ENCODE results near the gene TMC5.
A peak's percentile ranks its signal among the peaks of the same experiment; 100 is the strongest.
"Not testable (repeated sequence)": the region's sequence is repeated elsewhere in the genome, so short reads cannot be mapped to it uniquely, and the experiment has no call there.

Gene TMC5

DNA sequence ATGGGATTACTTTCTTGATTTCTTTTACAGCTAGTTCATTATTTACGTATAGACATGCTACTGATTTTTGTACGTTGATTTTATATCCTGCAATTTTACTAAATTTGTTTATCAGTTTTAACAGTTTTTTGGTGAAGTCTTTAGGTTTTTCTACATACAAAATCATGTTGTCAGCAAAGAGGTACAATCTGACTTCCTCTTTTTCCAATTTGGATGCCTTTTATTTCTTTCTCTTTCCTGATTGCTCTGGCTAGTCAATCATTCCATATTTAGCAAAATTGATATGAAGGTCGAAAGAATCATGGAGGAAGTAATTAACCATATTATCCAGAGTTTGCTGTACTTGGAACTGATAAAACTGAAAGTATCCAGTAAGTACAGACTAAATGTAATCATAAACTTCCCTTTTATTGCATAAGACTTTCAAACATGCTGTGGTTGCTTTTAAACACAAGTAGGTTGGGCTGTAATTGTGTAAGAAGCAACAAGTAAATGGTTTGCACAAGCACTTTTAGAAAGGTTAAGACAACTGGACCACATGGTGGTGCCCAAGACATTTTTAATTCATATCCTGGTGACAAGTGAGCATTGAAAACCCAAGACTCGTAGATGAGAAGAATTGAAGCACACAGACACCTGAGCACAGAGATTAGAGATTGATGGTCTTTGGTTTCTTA, 95.8 kb downstream of the TMC5 start:
- DNase-seq: no peak

DNA sequence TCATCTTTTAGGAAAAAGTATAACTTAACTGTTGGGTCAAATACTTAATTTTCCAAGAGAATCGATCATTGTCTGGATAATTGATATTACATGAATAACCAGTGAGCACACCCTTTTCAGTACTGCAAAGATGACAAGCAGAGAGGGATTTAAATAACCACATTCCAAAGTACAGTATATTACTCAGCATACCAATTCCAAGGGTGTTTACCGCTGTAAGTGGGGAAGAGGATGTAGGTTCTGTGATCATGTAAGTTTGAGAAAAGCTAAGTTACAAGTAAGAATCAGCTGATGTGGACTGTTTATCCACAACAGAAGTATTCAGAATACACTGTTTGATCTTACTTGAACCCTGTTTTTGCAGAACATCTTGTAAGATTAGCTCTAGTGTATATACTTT, 98.1 kb downstream of the TMC5 start:
- DNase-seq: no peak

DNA sequence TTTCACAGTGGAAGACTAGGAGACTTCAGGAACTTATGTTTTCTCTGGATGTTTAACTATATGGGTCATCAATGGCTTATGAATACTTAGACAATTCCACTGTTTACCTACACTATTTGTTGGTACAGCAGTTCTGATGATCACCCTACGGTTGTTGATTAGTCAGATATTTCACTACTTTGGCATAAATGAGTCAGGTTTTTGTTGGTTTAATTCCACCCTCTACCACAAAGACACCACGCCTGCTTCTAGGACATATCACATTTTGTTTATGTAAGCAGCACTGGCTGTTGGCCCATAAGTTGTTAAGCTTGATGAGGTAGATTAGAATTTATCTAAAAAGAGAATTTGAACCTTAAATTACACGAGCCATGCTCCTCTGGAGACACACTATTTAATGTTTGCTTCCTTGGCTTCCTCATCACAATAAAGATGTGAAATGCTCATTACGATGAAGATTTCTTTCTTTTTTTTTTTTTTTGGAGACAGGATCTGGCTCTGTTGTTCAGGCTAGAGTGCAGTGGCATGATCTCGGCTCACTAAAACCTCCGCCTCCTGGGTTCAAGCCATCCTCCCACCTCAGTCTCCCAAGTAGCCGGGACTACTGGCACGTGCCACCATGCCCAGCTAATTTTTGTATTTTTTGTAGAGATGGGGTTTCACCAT, 99.9 kb downstream of the TMC5 start:
- DNase-seq: no peak

DNA sequence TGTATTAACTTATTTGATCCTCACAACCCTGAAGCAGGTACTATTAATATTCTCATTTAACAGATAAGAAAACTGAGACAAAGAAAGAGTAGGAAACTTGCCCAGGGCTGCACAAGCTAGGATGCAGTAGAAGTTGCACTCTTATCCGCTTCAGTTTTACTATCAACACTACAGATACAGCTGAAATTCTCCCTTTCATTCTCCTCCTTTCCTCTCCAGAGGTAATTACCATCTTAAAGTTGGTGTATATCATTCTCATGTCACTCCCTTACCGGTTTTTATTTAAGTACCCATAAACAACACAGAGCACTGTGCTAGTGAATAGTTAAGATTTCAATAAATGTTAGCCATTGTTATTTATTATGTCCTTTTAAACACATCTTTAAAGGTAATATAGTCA, 100.7 kb downstream of the TMC5 start:
- no peak for DNase-seq

DNA sequence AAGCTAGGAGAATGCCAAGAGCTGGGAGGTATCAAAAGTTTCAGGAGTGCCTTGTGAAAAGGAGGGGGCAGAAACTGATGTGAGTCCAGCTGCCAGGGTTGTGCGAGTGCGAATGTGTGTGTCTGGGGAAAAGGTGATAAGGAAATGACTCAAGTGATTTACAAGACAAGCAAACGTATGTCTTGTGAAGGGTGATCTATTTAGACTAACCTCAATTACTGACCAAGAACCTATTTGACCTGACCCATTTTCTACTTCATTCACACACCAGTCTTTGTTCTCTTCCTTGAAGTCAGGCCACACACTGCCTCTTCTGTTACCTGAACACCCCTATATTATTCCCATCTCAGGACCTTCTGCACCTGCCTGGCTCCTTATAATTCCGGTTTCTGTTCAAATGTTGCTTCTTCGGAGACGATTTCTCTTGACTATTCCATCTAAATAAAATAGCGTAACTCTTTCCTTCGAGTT, 103.2 kb downstream of the TMC5 start:
- no peak for DNase-seq

DNA sequence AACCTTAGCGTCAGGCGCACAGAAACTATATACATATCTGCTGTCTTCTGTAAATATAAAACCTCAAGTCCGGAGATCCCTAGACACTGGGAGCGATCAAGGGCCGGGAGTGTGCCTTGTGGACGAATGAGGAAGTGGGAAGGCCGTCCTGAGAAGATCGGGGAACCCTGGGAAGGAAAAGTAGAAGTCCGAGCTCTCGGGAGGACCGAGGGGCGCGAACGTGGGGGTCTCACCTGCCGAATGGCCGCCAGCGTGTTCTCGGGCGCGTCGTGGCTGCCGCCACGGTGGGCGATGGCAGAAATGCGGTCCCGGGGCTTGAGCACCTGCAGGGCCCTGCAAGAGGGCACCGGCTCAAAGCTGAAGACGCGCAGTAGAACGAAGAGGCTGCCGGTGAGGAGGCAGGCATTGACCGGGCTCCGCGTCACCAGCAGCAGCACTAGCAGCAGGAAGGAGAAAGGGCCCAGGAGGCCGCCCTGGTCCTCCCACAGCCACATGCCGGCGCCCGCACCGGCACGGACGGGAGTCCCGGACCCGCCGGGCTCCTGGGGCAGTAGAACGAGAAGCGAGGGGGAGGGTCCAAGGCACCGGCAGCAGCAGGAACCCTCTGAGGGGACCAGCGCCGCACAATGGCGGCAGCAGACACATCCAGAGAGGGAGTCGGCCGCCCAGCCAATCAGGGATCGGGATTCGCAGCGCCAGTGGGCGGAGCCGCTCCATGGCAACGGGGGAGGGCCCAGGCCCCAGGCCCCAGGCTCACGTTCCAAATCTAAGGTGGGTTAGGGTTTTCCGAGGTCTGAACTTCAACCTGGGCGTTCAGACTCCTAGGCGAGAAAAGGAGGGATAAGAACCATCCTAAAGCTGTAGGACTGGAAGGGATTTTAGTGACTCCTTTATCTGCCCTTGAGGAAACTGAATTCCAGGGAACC, 104.1 kb downstream of the TMC5 start, which contains the start of gene GDE1:
TSS of gene GDE1 (minus strand) at position 628 of the 926 bp plus-strand sequence. CDS start at position 494, 134 bp downstream.
- DNase-seq: peak; percentile 78

DNA sequence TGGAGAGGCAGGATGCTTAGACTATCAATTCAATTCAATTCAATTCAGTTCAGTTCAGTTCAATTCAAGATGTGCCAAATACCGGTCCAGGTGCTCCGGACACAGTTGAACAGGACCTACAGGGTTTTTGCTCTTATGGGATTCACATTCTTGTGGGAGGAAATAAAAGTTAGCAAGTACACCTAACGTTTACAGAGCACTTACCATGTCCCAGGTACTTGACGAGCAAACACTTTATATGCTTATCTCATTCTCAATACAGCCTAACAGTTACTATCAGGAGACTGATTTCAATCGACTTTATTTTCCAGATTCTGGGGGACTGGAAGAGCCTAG, 104.7 kb downstream of the TMC5 start:
- no peak for DNase-seq

DNA sequence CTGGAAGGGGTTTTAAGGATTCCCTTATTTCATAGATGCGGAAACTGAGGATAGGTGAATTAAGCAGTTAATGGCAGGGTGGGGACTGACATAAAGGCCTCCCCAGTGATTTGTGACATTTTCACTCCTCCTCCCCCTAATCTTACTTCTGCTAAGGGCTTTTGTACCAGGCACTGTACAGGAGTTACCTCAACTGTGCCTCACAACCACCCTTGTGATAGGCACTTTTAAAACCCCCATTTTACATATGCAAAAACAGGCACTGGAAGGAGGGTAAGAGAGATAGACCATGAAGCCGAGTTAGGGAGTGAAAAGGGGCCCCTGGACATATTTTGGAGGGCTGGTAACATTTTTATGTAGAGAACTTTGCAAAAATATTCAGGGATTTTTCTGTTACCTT, 105.1 kb downstream of the TMC5 start:
- DNase-seq: no peak

DNA sequence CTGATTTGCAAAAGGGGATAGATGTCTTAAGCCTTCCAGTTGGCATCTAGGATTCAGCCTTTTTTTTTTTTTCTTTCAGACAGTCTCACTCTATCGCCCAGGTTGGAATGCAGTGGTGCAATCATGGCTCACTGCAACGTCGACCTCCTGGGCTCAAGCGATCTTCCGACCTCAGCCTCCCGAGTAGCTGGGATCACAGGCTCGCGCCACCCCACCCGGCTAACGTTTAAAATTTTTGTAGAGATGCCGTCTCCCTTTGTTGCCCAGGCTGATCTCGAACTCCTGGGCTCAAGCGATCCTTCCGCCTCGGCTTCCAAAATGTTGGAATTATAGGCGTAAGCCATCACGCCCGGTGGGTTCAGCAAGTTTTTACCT, 105.5 kb downstream of the TMC5 start:
- DNase-seq: no peak

DNA sequence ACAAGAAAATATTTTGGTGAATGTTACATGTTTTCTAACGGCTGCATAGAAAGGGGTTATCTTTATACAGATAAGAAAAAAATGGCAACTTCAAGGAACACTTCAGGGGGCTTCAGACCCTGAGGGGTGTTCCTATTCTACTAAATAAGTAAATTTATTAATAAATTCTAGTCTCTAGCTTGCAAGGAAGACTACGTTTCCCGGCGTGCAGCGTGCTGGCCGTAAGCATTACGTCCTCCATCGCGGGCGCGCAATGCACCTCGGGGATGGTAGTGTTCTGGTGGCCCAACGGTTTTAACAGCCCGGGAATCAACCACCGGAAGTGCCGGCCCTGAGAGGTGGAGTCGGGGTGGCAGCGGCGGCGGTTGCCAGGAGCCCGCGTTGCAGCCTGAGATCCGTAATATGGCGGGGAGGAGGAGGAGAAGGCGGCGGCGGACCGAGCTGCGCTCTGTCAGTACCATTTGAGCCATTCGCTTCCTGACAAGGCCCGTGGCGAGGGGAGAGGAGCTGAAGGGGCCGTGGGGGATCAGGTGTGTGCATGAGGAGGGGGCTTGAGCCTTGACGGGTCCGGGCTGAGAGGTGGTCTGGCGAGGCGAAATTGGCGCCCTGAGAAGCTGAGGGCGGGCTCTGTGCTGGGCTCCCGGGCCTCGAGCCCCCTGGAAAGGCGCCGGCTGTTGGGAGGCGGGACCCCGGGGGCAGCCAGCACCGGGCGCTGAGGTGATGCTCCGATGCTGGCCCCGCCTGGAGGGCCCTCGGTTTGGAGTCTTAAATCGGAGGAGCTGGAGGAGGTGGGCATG, 106.1 kb downstream of the TMC5 start, which contains the start of gene CCP110:
TSS of gene CCP110 (plus strand) at position 384 of the 797 bp plus-strand sequence. CDS start 3,940 bp downstream, outside the sequence.
- DNase-seq: peak; percentile 82

DNA sequence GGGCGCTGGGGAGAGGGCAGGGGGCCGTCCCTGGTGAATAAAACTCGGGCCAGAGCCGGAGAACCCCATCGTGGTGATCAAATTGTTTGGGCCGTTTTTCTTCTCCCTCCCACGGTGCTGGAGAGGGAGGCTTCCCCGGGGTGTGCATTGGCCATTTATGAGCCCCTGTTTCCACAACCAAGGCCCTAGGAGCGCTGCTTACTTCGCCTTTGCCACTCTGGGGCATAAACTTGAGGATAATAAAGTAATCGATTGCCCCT, 106.6 kb downstream of the TMC5 start:
- no peak for DNase-seq

DNA sequence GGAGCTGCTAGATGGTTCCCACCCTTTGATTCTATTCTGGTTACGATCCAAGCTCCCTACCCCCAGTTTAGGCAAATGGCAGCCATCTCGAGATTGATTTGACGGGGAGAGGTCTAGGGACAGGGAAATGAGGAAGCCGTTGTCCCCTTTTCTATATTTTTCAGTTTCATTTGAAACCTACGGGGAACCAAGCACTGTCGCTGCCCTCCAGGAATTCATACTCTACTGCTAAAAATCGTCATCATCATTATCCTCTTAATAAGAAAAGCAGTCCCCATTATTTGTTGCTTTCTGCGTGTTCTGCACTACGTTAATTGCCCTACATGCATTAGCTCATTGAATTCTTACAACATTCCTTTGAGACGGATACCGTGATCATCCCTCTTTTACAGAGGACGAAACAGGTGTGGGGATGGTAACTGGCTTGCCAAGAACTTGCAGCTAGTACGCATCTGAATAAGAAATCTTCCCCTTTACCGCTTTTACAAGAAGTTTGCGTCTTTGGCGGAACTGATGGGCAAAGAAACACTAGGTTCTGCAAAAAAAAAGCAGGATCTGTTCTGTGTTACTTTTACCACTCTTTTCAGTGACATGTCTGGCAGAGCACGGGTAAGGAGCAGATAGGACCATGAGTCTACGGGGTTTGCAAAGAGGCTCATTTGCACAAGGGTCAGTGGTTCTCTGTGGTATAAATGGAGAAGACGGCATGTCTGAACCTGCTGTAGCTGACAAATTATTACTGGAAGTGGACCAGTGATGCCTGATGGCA, 107.1 kb downstream of the TMC5 start:
- no peak for DNase-seq

DNA sequence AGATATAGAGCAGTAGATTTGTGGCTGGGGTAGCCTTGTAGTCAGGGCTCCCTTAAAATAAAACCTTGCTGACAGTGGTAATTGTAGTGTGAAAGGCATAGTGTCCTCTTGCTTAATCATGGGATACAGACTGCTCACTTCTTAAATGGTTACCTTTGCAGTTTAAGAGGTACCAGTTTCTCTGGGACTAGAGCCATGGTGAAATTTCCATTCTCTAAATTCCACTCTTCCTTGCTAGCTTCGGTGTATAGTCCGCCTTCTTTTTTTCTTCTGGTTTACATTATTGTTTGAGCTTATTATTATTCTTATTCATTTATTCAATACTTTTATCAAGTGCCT, 107.7 kb downstream of the TMC5 start:
- no peak for DNase-seq

DNA sequence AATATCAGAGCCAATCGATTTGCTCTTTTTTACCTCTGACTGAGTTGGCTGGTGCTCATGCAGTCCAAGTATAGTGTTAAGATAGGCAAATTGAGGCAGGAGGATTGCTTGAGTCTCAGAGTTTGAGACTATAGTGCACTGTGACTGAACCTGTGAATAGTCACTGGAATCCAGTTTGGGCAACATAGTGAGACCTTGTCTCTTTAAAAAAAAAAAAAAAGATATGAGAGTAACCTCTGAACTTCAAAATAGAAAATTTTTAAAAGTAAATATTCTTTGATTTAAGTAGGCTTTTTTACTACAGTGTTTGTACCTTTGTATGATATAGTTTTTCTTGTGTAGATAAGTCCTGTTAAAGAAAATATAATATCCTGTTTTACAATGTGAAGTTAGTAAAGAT, 109.5 kb downstream of the TMC5 start:
- DNase-seq: no peak

DNA sequence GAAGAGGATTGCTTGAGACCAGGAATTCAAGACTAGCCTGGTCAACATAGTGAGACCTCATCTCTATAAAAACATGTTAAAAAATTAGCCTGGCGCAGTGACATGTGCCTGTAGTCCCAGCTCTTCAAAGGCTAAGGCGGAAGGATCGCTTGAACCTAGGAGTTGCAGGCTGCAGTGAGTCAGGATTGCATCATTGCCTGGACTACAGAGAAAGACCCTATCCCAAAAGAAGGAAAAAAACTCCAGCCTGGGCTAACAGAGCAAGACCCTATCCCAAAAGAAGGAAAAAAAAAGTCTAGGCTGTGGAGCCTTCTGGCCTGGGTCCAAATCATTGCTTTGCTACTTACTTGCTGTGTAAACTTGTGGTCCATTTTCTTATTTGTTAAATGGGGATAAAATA, 111.0 kb downstream of the TMC5 start:
- no peak for DNase-seq

DNA sequence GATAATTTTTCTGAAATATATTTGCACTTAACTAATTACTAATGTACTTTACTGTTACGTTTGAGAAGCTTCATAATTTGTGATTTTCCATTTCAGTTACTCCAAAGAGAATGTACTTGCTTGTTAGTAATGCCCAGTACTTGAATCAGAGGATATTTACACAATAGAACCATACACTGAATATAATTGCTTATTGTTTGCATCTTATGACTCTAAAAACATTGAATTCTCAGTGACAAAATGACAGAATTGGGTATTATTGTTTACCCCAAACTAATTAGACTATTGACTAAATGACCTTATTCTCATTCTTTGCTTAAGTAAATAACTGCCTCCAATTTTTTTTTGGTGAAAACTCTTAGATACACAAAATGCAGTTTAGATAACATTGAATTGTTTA, 114.9 kb downstream of the TMC5 start:
- no peak for DNase-seq

DNA sequence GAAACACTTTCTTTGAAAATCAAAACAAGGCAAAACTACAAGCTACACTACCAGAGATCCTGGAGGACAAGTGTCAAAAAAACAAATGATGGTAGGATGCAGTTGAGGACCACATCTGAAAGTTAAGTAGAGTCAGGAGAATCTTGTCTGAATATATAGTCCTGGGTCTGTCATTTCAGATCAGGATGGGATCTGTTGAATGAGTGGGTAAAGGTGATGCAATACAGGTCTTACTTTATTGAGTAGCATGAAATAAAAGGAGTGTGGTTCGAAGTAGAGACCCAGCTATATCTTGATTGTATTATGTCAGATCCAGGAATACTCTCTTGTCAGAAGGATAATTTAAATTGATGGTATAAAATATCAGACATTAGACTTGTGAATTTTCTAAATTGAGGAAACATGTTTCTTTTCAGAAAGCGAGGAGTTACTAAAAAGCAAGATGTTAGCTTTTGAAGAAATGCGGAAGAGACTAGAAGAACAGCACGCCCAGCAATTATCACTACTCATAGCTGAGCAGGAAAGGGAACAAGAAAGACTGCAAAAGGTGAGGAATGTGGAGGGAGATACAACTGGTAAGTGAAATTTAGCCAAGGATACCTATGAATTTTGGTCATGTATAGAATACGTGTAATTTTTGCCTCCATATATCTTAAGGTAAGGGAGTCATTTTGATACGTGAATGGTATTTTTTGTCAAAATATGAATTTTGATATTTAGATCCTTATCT, 122.7 kb downstream of the TMC5 start:
- no peak for DNase-seq

DNA sequence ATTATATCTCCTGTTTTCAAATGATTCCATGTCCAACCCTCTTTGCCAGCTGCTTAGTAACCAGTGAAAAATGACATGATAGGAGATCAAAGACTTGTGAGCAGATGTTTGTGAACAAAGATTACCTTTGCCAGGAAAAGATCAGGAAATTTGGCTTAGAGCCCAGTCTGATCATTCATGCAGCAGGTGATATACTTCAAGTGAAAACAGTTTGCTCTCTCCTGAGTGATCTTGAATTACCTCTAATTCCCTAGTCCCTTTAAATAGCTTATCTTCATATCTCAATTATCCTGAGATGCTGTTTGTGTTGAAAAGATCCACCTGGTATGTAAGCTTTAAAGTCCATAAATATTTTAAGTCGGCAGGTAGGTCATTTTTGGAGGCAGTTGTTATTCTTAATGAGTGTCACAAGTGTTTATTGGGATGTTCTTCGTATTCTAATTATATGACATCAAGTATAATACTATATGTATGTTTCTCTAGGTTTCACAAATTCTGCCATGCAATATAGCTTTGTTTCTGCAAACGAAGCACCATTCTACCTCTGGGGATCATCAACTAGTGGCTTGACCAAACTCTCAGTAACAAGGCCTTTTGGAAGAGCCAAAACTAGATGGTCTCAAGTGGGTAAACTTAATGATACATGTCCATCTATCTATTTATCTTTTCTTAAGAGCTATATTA, 124.6 kb downstream of the TMC5 start:
- peak; percentile 74 for DNase-seq

DNA sequence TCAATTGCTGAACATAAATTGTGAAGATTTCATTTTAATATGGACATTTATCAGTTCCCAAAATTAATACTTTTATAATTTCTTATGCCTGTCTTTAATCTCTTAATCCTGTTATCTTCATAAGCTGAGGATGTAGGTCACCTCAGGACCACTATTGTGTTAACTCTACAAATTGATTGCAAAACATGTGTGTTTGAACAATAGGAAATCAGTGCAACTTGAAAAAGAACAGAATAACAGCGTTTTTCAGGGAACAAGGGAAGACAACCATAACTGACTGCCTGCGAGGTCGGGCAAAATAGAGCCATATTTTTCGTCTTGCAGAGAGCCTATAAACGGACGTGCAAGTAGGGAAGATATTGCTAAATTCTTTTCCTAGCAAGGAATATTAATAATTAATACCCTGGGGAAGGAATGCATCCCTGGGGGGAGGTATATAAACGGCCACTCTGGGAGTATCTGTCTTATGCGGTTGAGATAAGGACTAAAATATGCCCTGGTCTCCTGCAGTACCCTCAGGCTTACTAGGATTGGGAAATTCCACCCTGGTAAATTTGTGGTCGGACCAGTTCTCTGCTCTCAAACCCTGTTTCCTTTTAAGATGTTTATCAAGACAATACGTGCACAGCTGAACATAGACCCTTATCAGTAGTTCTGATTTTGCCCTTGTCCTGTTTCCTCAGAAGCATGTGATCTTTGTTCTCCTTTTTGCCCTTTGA, 125.8 kb downstream of the TMC5 start:
- not testable (repeated sequence) for DNase-seq

DNA sequence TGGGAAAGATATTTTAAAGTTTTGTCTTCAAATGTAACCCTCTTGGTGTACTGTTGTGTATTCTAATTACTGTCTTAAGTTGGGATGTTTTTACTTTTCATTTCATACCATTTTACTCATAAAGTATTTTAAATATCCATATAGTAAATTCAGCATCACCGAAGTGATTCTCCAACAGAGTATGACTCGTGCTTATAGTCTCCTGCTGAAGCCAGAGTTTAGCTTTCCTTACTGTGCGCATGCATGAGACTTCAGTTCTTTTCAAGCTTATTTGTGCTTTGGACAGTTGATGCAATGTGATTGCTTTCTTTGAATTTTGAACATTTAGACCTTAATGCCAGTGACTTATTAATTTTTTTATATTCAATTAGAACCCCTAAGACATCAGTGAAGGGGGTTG, 130.5 kb downstream of the TMC5 start:
- no peak for DNase-seq

All from NCI-H1436 treated with DMSO at 0.1 percent for 48 hours (cell line).